PC-3 (cell line): ENCODE data around the gene RMP24. TPM values are rescaled to one million over a fixed set of nuclear protein-coding genes. Genes with fewer than 3 reads are reported as not detected.

Source experiments
- ATAC-seq: fragments of 200-7000 bp; cut with Tn5 transposase; 2 replicates; pipeline ENCODE4 v1.9.1; 2020; ENCODE audit warnings: mild to moderate bottlenecking, moderate library complexity
- BruUV-seq: library from RNA; stranded (reverse); fragments of 400-500 nt; replicated peaks from 2 replicates; lab custom pipeline; 2021; lab: Mats Ljungman, UMichigan
- CTCF ChIA-PET: fragments of 300-600 bp; sonication (Branson Sonifier 250); formaldehyde crosslinking; loops from one replicate; lab custom pipeline; 2022; ENCODE audit warnings: antibody characterized with exemption; lab: Charles Lee
- POLR2A ChIA-PET: fragments of 300-600 bp; sonication (Branson Sonifier 250); formaldehyde crosslinking; loops from one replicate; lab custom pipeline; 2022; ENCODE audit warnings: antibody characterized with exemption; ENCODE audit not compliant: unreplicated experiment; lab: Charles Lee
- DNase-seq: peaks from one replicate; pipeline ENCODE4 v3.0.0-alpha.2; 2015
- H2AFZ ChIP-seq: fragments of 300-600 bp; sonication (generic); 2 replicates; pipeline ENCODE4 v1.6.0; 2016; ENCODE audit warnings: antibody characterized with exemption, low read length
- H3F3A ChIP-seq: fragments of 300-600 bp; sonication (generic); one replicate; pipeline ENCODE4 v1.6.0; 2017; ENCODE audit warnings: antibody characterized with exemption, low read length, control low read depth, mild to moderate bottlenecking; ENCODE audit not compliant: unreplicated experiment
- H3K27ac ChIP-seq: fragments of 300-600 bp; sonication (generic); 2 replicates; pipeline ENCODE4 v1.5.1; 2016; ENCODE audit warnings: mild to moderate bottlenecking, low read length
- H3K27me3 ChIP-seq: fragments of 300-600 bp; sonication (generic); 2 replicates; pipeline ENCODE4 v1.6.1; 2016; ENCODE audit warnings: low read length, mixed read lengths
- H3K36me3 ChIP-seq: fragments of 300-600 bp; sonication (generic); 2 replicates; pipeline ENCODE4 v1.6.1; 2016; ENCODE audit warnings: low read depth, mixed run types, low read length, mixed read lengths
- H3K4me1 ChIP-seq: fragments of 300-600 bp; sonication (generic); 2 replicates; pipeline ENCODE4 v1.5.1; 2016; ENCODE audit warnings: low read length; ENCODE audit not compliant: insufficient read depth
- H3K4me2 ChIP-seq: fragments of 300-600 bp; sonication (generic); 2 replicates; pipeline ENCODE4 v1.6.0; 2016; ENCODE audit warnings: low read length
- H3K4me3 ChIP-seq: fragments of 300-600 bp; sonication (generic); 2 replicates; pipeline ENCODE4 v1.5.1; 2016; ENCODE audit warnings: mild to moderate bottlenecking, low read length, mixed read lengths
- H3K79me2 ChIP-seq: fragments of 300-600 bp; sonication (generic); 2 replicates; pipeline ENCODE4 v1.6.1; 2017; ENCODE audit warnings: low read length, mixed read lengths
- H3K9ac ChIP-seq: fragments of 300-600 bp; sonication (generic); 2 replicates; pipeline ENCODE4 v1.6.0; 2016; ENCODE audit warnings: mild to moderate bottlenecking, low read length
- H3K9me2 ChIP-seq: fragments of 300-600 bp; sonication (generic); replicated peaks from 2 replicates; pipeline ENCODE4 v1.6.1; 2016; ENCODE audit warnings: mixed run types, low read length, mixed read lengths
- H3K9me3 ChIP-seq: fragments of 300-600 bp; sonication (generic); 2 replicates; pipeline ENCODE4 v1.6.1; 2016; ENCODE audit warnings: low read length, mixed read lengths
- H4K20me1 ChIP-seq: fragments of 300-600 bp; sonication (generic); 2 replicates; pipeline ENCODE4 v1.6.1; 2016; ENCODE audit warnings: low read length, mixed read lengths
- EZH2 ChIP-seq: fragments of 300-600 bp; sonication (generic); IDR thresholded peaks from one replicate; pipeline ENCODE4 v1.6.1; 2017; ENCODE audit warnings: antibody characterized with exemption, mild to moderate bottlenecking, low read length; ENCODE audit not compliant: unreplicated experiment
- EZH2phosphoT487 ChIP-seq: fragments of 300-600 bp; sonication (generic); IDR thresholded peaks from 2 replicates; pipeline ENCODE4 v1.6.1; 2018; ENCODE audit warnings: mild to moderate bottlenecking, antibody characterized with exemption, low read length, borderline replicate concordance
- intact Hi-C: fragments of 100-400 bp; cut with micrococcal nuclease; formaldehyde crosslinking; loops from 2 replicates; pipeline ENCODE4 v1.9.0; 2023
- microRNA-seq: library from miRNA; unstranded; fragments of <30 nt; microRNA quantifications from one replicate; pipeline ENCODE4 v1.1.0, GENCODE V29; 2020; ENCODE audit not compliant: unreplicated experiment
- total RNA-seq: library from RNA; depleted of rRNA; stranded (reverse); fragments of >200 nt; gene quantifications from 2 replicates; pipeline ENCODE4 v1.2.3, GENCODE V29; 2014; rRNA removed
- TF ChIP-seq, protein P1 (sequence below): fragments of 300-600 bp; sonication (generic); conservative IDR thresholded peaks from 2 replicates; pipeline ENCODE4 v1.5.1; 2017; ENCODE audit warnings: antibody characterized with exemption, low read depth, mild to moderate bottlenecking, low read length

Gene RMP24

GRCh38 chr18:36028859-36029258 lies 56.4 kb downstream of the RMP24 start:
- H3K4me2 ChIP-seq: no peak overlapping the region
- H3K9ac ChIP-seq: no peak overlapping the region
- H3K9me2 ChIP-seq: no peaks in the 10 kb centered on the region
- H3K27me3 ChIP-seq: no peaks in the 10 kb centered on the region
- H3K4me1 ChIP-seq: no peaks in the 10 kb centered on the region
- no peak overlapping the region for H3K27ac ChIP-seq
- H3F3A ChIP-seq: no peaks in the 10 kb centered on the region
- no peaks in the 10 kb centered on the region for H3K79me2 ChIP-seq
- no peaks in the 10 kb centered on the region for H4K20me1 ChIP-seq
- no peak overlapping the region for H3K4me3 ChIP-seq
- ChIA-PET POLR2A (no interaction called here), CTCF (interaction anchor here (0.5 kb wide), 1 partner anchor 11 kb away, joined by 5 read pairs; no protein-coding TSS in a partner anchor)
- ATAC-seq: no peak
- BruUV-seq: no TSS peak
- TF ChIP-seq EZH2 (no peak), EZH2phosphoT487 (no peak)
- TF ChIP-seq, protein P1, sequence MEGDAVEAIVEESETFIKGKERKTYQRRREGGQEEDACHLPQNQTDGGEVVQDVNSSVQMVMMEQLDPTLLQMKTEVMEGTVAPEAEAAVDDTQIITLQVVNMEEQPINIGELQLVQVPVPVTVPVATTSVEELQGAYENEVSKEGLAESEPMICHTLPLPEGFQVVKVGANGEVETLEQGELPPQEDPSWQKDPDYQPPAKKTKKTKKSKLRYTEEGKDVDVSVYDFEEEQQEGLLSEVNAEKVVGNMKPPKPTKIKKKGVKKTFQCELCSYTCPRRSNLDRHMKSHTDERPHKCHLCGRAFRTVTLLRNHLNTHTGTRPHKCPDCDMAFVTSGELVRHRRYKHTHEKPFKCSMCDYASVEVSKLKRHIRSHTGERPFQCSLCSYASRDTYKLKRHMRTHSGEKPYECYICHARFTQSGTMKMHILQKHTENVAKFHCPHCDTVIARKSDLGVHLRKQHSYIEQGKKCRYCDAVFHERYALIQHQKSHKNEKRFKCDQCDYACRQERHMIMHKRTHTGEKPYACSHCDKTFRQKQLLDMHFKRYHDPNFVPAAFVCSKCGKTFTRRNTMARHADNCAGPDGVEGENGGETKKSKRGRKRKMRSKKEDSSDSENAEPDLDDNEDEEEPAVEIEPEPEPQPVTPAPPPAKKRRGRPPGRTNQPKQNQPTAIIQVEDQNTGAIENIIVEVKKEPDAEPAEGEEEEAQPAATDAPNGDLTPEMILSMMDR: no peak
- no peak overlapping the region for H2AFZ ChIP-seq
- H3K9me3 ChIP-seq: no peaks in the 10 kb centered on the region
- no peak for DNase-seq
- H3K36me3 ChIP-seq: no peaks in the 10 kb centered on the region
- intact Hi-C loops: no loop called here

Small RNA genes within 50 kb of the gene (microRNA-seq; reads per million reads assigned to microRNA genes)
- 6.3 reads per million, percentile 28 among the genes with 10 or more reads in this experiment for gene MIR3929

Other genes with a start within 250 kb of the RMP24 start
- gene RPRD1A, start 94.9 kb downstream of the RMP24 start, total RNA-seq: 42.2 and 46.0 TPM in 2 replicates
- 18.3 and 25.5 TPM in 2 replicates for gene SLC39A6, start 156.7 kb downstream of the RMP24 start, total RNA-seq
- 24.6 and 47.3 TPM in 2 replicates for gene ELP2, start 157.2 kb downstream of the RMP24 start, total RNA-seq
- 5.1 TPM in 2 replicates for gene MOCOS, start 214.8 kb downstream of the RMP24 start, total RNA-seq